Measurements from ENCODE around the gene NIPAL4.
"Not testable (repeated sequence)": the region's sequence is repeated elsewhere in the genome, so short reads cannot be mapped to it uniquely, and the experiment has no call there.

Gene NIPAL4

GRCh38 chr5:157463621-157464518 is 3.9 kb downstream of the NIPAL4 start:
- peak; percentile 33 to 73 (median 52) for DNase-seq

- DNase-seq = peak; percentile 74 to 87 (median 80)
Observed at GRCh38 chr5:157464519-157465171, 4.6 kb downstream of the NIPAL4 start.

GRCh38 chr5:157468293-157468965 is 8.4 kb downstream of the NIPAL4 start:
- DNase-seq = no peak

GRCh38 chr5:157469073-157469472 is 9.1 kb downstream of the NIPAL4 start:
- DNase-seq = no peak

DNA sequence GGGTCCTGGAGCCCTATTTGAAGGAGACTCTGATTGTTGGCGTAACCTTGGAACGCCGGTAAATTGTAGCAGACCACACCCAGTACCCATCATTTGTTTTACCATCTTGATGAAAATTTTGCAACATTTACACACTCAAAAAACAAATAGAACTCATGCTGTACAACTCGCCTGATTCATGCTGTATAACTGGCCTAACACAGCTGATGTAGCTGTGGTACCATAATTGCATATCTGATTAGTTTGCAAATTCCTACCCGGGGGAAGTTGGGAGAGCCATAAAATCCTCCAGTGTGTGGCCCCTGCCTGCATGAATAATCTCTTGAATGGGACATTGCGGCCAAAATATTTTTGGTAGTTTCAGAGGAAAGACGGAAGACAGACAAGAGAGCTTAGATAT is 9.7 kb downstream of the NIPAL4 start:
- no peak for DNase-seq

- no peak for DNase-seq
Observed at GRCh38 chr5:157470631-157471030, 10.6 kb downstream of the NIPAL4 start.

DNA sequence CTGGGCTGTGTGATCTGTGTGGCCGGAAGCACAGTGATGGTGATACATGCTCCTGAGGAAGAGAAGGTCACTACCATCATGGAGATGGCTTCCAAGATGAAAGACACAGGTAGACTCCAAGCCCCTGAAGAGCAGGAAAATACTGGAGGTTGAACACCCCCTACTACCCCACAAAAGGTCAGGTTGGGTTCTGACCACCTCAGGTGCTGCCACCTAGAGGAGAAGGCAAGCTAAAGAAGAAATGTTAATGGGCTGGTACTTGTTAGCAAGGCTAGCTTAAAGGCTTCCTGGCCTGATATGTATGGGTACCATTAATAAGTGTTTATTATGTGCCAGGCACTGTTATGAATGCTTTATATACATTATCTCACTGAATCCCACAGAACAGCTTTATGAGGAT is 11.7 kb downstream of the NIPAL4 start:
- DNase-seq = peak; percentile 29 to 62 (median 44)

- peak; percentile 65 to 84 (median 78) for DNase-seq
Observed at GRCh38 chr5:157473383-157474320, 13.6 kb downstream of the NIPAL4 start.

DNA sequence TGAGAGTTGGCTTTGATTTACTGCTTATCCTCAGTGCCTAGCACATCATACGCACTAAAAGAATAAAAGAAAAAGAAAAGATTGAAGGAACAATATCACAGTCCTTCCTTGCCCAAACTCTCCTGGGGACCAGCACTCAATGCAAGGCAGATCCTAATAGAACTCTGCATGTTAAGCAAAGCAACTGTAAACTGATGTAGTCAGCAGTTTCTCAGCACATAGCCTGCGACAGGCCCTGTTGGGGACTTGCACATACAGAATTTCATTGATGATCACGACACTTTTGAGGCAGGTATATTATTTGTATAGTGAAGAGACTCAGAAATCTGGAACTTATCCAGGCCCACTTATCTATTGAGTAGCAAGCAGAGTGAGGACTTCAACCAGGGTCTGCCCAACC is 15.4 kb downstream of the NIPAL4 start:
- DNase-seq = no peak

DNA sequence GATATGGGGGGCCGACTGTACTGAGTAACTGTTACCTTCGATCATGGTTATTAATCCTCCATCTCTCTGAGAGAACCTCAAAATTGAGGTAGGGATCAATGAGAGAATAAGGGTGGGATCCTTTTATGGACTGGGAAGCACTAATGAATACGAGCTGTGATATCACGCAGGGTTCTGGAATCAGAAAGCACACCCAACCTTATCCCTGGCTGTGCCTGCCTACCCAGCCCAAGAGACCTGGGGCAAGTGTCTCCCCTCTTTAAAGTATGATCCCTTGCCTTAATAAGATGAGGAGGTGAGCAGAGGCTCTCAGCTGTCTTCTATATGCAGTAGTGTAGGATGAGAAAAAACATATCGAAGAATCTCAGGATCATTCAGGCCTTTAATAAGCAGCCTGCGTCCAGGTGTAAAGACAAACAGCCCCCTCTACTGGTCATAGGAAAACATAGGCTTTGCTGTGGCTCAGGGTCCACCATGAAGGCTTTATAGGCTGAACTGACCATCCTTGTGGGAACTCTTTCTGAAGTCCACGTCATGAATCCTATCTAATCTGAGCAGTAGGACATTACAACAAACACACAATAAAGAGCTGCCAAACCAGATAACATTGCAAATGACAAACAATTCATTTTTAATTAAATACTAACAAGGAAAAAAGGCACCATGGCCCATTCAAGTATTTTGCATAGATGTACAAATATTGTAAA is 16.8 kb downstream of the NIPAL4 start:
- peak; percentile 65 to 89 (median 78) for DNase-seq

GRCh38 chr5:157477814-157478494 is 17.9 kb downstream of the NIPAL4 start:
- DNase-seq = no peak

GRCh38 chr5:157478726-157479125 is 18.7 kb downstream of the NIPAL4 start:
- no peak for DNase-seq

- no peak for DNase-seq
Observed at GRCh38 chr5:157479166-157479565, 19.2 kb downstream of the NIPAL4 start.

DNA sequence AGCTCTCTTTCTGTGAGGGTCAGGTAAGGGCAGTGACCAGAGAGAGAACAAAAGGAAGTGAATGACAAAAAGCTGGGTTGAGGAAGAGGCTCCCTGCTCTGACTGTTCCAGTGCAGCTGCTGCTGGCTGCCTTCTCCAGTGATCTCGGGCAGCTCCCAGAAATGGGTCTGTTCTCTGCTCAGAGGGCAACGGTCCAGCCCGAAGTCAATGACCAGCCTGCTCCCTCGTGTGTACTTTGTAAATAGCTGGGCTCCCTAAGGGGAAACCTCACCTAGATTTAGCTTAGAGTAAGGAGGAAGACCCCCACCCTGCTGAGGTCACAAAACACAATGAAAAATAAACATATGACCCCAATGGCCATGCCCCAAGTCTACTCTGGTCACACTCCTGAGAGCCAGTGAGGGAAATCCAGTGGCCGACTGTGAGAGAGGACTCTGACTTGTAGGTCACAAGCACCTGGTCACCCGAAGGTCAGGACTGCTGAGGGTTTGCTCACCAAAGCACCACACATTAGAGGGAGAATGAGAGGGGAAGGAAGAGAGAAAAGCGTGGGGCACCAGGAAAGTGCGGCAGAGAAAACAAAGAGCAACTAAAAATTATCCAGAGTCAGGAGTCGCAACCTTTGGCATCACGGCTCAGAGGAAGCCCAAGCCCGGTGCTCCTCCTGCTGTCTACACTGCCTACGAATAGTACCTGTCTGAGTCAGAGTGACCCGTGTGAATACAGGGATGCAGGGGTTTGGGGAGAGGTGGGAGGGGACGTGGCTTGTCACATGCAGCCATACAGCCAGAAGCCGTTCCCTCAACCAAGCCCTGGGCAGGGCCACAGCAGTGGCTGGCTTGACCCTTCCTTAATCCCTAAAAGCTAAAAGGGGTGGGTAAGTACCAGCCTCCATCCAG is 19.8 kb downstream of the NIPAL4 start:
- no peak for DNase-seq

GRCh38 chr5:157481265-157481664 is 21.3 kb downstream of the NIPAL4 start:
- no peak for DNase-seq

DNA sequence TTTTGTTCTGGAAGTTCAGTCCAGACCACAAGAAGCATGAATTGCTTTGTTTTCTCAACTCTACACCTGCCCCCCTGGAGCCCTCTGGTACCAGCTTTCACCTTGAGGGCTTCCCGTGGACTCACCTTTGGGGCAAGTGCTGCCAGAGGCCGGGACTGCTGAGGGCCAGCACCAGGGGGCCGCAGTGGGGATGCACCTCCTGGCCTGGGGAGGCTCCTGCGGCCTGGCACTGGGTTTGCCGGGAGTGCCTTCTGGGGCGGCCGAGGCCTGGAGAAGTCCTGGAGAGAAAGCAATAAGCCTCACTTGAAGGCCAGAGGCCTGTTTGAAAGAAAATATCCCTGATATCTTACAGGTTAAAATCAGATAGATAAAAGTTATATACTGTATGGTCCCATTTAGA is 21.7 kb downstream of the NIPAL4 start:
- no peak for DNase-seq

DNA sequence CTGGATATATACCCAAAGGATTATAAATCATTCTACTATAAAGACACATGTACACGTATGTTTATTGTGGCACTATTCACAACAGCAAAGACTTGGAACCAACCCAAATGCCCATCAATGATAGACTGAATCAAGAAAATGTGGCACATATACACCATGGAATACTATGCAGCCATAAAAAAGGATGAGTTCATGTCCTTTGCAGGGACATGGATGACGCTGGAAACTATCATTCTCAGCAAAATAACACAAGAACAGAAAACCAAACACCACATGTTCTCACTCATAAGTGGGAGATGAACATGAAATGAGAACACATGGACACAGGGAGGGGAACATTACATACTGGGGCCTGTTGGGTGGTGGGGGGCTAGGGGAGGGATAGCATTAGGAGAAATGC is 22.7 kb downstream of the NIPAL4 start:
- not testable (repeated sequence) for DNase-seq

GRCh38 chr5:157484768-157485167 is 24.8 kb downstream of the NIPAL4 start:
- DNase-seq = peak; percentile 67 to 84 (median 80)

DNA sequence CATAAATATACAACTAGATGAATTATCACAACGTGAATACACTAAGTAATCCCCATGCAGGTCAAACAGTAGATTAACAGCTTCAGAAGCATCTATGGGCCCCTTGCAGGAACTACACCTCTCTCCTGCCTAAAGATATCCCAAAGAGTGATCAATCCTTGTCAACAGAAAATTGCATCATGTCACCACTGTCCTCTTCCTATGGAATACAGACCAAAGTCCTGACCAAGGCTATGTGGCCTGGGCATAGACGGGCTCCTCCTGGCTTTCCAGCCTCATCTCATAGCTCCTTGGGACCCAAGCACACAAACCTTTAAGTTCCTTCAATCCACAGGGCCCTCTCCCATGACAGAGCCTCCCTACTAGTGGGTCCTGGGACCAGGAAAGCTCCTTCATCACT is 25.3 kb downstream of the NIPAL4 start:
- no peak for DNase-seq

DNA sequence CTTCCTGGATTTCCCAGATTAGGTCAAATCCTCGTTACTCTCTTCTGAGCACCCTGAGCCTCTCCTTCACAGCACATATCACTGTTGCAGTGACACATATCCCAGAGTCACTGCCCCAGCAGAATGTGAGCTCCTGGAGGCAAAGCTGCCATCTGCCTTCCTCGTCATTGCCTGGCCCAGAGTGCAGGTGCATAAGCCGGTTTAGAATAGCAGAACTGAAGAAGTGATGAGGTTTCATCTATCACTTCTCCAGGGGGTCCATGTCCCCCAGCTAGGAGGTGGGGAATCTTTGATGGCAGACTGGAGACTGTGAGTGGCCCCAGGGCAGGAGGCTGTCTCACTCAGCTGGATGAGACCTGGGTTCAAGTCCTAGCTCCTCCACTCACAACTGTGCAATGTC is 25.8 kb downstream of the NIPAL4 start:
- DNase-seq = no peak

Measured in suppressor macrophage (primary cell).